HG03108 (cell line): ENCODE results near the gene TBX4.

Experiments used
- ATAC-seq: cut with Tn5 transposase; IDR thresholded peaks from one replicate; pipeline ENCODE4 v1.9.1; 2021; ENCODE audit warnings: moderate library complexity; ENCODE audit not compliant: unreplicated experiment

The TBX4 gene

DNA sequence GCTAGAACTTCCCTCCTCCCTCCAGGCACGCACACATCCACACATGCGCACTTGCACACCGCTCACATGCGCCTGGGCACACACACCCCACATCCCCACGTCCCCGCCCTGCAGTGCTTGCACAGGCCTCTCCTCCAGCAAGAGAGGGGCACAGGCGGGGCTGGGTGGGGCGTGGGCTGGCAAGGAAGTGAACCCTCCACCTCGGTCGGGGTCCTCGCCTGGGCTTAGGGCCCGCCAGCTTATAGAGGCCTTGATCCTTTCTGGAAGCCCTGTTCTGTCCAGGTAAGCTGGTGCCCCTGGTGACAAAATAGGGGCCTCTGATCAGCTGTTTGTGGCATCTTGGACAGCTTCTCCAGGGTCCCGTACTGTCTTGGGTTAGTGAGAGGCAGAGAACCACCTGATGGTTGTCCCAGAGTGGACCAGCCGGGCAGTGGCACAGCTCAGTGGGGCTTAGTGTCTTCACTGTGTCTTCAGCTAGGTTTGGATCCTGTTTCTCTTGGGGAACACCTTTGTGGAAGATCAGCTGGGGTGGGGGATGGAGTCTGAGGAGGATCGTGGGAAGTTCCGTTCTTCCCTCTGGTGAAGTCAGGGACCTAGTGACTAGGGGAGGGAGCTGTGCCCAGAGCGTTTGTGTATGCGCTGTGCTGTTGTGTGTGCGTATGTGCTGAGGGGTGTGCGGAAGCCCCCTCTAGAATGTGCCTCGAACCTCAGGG is 12.1 kb downstream of the TBX4 start:
- ATAC-seq = no peak

DNA sequence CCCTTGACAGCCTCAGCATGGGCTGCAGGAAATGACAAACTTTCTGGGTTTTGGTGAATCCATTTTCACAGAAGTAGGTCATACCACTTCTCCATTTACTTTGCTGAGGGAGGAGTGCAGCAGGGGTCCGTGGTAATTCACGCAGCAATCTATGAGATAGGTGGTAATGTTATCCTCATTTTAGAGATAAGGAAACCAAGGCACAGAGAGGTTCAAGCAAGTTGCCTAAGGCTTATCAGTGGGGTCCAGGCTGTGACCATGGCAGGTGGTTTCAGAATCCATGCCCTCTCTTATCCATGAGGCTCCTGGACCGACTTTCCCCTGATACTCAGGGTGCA is 12.6 kb downstream of the TBX4 start:
- ATAC-seq = no peak

DNA sequence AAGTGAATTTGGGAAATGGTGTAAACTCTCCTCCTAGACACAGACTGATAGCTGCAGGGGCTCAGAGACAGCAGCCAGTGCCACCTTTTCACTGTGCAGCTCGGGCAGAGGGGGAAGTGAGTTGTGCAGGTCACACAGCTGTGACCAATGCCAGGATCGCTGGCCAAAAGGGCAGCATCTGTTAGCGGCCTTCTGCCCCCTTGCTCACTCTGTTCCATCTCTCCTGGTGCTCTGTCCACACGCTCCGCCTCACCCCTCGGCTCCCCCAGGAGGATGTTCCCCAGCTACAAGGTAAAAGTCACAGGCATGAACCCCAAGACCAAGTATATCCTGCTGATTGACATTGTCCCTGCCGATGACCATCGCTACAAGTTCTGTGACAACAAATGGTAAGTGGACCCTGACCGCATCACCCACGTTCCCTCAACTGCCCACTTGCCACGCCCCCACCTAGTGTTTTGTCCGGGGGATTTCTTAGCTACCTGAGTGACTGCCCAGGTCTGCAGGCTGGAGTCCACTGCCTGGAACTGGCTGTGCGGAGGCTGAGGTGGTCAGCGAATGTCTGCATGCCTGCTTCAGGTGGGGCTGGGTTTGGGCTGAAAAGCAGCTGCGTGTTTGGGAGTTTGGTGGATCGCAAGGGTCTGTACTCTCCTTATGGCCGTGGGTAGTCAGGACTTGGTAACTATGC is 13.5 kb downstream of the TBX4 start:
- no peak for ATAC-seq

DNA sequence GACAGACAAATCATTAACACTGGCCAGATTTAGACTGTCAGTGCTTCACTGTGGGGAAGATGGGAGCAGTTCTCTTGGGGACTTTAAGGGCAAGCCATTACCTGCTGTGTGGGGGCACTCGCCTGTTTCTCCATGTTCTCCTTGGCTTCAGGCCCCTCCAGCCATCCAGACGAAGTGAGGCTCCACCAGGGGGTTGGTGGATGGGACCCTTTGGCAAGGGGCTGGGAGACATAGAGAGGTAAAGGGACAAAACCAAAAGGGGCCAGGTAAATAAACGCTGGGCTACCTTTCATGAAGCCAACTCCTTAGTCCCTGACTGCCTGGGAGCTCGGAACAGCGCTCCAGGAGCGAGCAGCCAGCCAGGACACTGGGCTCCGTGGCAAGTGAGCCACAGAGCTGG is 14.0 kb downstream of the TBX4 start:
- ATAC-seq = no peak

DNA sequence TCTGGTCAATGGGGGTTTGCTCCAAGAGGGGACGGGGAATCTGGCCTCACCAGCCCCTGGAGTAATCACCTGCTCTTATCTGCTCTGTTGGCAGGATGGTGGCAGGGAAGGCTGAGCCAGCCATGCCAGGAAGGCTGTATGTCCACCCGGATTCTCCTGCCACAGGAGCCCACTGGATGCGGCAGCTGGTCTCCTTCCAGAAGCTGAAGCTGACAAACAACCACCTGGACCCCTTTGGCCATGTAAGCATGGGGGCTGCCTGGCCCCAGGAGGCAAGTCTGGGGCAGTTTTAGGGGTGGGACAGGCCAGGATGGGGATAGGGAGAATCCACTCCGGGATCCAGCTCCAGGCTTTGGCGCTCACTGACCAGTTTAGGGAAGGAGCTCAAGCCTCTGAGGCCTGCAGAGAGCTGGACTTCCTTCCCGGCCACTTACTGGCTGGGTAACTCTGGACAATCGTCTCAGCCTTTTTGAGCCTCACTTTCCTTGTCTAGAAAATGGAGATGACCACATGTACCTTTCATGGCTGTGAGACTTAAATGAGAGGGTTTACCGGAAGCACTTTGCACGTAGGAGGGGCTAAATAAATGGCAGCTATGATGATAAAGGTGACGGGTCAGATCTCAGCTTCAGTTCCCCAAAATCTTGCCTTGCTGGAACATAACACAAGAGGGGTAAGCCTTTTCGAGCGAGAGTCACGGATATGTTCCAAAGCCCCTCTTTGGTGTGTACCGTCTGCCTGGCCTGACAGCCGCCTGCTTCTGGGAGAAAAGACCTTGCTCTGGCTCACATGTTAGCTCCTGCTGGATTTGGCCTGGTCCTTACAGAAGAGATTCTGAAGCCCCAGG is 15.4 kb downstream of the TBX4 start:
- ATAC-seq = no peak

DNA sequence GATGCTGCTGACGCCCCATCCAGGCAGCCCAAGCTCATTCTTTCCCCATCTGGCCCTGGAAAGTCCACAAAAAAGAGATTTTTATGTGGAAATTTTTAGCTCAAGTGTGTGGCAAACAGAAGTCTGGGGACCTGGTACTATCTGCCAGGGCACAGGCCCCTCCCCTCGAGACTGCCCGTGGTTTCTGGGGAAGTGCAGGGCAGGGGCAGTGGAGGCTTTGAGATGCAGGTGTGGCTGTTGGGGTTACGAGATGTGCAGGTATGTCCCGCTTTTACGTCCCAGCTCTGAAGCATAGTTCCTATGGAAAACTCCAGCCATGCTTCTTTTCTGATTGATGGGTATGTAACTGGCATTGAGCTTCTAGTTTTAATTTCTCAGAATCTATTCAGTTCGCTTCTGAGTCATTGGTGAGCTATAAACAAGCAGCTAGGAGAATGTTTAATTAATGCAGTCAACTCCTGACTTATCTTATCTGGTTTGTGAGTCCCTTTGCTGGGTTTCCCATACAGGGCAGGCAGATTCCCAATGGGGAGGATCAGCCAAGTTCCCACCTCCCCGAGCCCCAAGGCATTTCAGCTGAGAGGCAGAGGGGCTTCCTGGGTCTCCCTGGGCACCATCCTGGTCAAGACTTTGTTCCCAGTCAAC is 16.2 kb downstream of the TBX4 start:
- ATAC-seq = no peak

DNA sequence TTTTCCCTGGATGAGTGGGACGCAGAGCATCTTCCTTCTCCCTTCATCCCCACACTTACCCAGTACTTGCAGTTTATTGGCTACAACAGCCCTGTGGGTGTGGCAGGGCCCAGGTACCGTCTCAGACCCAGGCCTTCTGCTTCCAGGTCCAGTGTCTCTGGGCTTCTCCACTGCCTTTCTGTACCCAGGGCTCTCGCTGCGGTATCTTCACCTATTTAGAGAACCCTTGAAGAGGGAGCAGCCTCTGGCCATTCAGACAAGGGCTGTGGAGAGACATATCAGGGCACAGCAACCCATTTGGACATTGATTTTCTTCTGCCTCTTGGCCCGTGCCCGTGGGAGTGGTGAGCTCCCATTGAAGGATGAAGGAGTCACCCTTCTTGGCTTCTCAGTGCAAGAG is 17.3 kb downstream of the TBX4 start:
- no peak for ATAC-seq

DNA sequence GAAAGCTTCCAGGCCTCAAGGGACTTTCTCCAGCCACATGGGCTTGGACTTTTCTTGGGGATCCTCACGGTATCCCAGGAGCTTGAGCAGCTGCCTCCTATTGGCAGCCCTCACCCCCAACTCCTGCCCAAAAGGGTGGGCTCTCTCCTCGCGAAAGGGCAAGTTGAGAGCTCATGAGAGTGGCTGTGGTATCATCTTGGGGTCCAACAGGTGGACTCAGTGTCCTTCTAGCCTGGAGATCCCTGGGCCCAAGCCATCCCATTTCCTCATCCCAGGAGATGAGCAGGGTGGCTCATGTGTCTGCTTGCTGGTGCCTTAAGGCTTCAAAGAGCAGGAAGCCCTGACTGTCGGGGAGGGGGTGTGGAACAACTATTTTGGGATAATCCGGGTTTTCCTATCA is 17.7 kb downstream of the TBX4 start:
- ATAC-seq = no peak

DNA sequence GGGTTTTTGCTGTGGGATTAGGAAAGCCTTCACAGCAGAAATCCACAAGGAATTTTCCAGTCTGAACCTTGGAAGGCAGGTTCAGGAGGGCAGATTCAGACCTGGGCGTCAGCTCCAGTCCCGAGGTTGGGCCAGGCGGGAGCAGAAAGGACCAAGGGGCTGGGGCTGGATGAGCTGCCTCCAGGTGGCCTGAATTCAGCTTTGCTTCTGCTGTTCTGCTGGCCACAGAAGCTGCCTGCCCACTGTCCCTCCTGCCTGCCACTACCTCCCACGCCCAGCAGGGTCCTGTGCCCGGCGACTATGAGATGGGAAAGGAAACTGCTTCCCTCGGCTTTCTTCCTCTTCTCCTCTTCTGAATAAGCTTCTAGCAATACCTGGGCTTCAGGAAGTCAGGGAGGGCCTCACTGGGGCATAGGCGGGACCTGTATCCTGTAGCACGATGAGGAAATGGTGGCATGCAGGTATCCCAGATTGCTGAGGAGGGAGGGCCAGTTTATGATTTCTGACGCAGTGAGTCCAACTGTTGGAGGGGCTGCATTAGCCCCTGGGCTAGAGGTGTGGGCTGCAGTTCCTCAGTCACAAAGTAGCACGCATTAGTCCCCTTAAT is 18.4 kb downstream of the TBX4 start:
- ATAC-seq = no peak

DNA sequence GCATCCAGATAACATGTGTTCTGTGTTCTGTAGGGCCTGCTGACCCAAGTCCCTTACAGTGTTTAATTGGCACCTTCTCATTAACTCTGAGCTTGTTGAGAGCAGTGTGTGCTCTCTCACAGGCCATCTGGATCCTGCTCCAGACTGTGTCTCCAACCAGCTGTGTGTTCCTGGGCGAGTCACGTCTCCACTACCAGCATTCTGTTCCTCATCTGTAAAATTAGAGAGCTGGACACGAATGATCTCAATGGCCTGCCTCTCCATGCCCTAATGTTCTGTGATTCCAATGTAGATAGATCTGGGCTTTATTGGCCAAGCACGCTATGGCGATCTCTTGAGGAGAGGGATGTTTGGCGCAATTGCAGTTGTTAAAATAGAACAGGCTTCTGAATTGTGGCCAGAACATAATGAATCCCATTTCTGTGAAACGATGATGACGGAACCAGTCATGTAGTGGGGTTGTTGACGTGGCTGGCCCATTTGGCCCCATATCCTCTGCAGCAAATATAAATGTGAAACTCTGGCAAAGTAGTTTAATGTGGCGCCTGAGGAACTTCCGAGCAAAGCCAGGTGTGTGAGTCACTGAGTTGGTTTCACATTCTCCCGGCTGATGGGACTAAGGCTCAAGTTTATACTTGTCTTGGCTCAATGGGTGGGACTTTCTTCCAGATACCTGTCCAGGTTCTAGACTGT is 22.2 kb downstream of the TBX4 start:
- ATAC-seq = no peak

DNA sequence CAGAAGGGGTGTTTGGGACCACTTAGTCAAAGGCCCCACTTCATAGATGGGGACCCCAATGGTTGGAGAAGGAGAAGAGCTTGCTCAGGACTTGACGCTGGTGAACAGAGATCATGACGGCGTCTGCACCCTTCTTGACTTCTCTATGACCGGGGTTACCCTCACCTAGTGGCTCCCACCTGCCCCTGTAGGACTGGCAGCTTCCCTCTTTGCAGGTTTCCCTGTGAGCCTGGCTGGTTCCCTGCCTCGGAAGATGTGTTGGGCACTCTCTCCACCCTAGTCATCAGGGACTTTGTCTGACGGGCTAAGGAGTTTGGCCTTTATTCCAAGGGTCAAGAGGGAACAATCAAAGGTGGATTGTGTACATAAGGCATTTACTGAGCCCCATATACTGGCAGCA is 22.7 kb downstream of the TBX4 start:
- ATAC-seq = no peak

DNA sequence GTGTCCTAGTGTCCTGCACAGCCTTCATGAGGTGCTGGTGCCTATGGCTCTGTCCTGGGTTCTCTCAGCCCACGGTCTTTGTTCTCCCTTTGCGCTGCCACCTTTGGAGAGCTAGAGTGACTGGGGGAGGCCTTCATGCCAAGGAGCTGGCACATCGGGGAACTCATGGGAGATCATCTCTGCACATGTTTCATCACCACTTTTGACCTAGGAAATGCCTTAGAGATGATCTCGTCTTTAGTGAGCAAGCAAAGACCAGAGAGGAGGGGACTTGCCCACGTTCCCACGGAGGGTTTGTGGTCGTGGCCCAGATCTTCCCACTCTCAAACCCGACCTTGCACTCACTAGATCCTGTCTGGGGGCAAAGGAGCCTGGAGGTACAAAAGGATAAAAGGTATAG is 23.5 kb downstream of the TBX4 start:
- no peak for ATAC-seq

DNA sequence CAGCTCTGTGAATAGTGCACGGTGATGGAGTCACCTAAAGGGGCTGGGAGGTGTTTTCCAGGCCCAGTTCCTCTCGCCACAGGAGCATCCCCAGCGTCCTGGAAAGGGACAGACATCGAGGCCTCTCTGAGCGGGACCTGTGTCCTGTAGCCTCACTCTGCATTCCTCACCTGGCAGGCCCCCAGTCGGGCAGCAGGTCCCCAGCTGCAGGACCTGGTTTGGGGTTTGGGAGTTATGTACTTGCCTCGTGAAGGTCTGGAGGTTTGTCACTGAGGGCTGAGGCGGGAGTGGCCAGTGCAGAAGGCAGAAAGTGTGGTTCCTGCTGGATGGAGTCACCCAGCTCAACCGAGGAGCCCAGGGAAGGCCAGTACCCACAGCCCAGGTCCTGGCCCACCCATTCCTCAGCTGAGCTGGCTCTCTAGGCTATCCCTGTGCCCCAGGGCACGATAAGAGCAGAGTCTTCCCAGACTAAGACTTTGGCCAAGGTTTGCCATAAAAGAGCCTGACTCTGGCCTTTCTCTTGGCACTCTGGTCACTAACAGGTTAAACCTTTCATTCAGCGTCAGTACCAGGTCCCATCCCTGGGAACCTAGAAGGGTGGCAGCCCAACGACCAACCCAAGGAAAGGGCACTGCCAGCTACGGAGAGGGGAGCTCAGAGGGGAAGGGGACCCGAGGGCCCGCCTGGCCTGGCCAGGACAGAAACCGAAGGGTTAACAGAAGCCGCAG is 24.4 kb downstream of the TBX4 start:
- ATAC-seq = no peak

DNA sequence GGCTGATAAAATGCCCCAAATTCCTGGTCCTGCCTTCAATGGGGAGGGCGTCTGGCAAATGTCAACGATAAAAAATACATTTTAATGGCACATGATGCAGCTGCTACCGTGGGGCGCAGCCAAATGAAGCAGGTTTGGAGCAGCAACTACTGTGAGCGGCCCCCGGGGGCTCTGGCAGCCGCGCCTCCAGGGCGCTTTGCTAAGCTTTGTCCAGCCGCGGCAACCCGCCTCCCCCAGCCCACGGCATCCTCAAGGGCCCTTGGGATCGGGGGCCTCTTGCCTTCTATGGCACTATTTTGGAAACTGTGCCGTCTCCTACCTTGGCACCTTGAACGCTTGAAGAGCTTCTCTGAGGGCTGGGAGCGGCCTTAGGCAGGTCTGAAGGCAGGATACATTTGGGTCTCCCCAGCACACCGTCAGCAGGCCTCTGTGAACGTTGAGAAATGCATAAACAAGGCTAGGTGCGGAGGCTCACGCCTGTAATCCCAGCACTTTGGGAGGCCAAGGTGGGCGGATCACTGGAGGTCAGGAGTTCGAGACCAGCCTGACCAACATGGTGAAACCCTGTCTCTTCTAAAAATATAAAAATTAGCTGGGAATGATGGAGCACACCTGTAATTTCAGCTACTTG is 25.1 kb downstream of the TBX4 start:
- ATAC-seq = no peak

DNA sequence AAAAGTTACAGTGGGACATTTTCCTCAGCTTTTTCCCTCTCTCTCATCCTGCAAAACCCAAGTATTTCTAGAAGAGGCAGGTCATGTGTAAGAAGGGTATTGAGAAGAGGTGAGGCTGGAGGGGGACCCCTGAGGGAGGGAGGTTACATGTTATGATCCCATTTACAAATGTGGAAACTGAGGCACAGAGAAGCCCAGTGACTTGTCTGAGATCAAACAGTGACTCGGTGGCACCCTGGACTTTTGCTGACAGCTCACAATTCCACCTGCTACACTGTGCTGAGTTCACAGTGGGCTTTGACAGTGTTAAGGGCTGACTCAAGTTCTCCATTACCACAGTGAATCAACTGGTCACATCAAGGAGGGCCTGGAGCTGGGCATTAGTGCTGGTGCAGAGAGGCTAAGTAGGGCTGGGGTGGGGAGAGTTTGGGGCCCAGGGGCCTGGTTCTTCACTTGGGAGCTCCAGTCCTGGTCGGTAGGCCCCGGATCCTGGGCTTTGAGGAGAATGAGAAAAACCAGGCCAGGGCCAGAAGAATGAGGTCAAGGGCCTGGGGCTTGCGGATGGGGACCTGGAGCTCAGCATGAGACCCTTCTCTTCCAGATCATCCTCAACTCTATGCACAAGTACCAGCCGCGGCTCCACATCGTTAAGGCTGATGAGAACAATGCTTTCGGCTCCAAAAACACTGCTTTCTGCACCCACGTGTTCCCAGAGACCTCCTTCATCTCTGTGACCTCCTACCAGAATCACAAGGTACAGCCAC is 26.0 kb downstream of the TBX4 start:
- ATAC-seq = no peak

DNA sequence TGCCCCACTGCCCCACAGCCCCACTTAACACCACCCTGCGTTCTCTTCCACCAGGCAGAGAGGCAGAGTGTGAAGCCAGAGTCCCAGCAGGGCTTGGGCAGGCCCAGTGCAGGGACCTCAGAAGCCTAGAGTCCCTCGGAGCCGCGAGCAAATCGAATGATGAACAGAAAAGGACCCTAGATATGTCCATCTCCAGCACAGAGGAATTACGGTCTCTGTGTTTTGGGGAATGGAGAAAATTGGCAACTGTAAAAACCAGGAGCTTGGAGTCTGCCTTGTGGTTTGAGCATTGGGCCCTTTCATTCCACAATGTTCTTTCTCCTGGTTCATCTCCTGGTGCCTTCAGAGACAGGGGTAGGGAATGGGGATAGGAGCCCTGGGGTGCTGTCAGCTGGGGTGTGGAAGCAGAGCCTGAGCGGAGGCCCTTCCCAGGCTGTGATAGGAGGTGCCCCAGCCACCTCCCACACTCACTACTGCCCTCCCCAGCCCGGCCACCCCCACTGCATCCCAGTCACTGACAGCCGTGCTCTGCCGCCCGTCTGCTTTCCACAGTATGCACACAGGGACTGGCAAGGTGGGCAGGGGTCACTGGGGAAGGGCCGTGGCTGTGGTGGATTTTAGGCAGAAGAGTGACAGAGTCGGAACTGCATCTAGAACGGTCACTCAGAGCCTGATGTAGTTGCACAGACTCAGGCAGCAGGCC is 26.7 kb downstream of the TBX4 start:
- ATAC-seq = no peak

DNA sequence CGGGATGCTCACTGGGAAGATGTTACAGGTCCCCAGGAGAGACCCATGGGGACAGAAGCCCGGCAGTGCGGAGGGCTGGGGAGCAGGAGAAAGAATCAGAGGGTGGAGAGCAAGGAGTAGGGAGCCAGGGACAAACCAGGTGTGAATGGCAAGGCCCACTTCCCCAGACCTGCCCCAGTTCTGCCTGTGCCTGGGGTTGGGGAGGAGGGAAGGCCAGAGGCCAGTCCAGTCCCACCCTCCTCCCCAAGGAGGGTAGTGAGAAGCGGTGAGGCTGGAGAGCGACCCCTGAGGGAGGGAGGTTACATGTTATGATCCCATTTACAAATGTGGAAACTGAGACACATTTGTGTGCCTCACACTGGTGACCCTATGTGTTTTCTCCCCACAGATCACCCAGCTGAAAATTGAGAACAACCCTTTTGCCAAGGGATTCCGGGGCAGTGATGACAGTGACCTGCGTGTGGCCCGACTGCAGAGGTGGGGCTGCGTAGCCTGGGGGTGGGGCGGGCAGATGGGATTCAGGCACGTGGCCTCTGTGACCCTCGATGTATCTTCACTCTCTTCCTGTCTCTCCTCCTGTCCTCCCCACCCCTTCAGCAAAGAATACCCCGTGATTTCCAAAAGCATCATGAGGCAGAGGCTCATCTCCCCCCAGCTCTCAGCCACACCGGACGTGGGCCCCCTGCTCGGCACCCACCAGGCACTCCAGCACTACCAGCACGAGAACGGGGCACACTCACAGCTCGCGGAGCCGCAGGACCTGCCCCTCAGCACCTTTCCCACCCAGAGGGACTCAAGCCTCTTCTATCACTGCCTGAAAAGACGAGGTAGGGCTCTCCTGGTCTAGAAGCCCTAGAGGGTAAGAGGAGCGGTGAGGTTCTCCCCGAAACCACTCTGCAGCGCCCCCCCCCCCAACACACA is 27.5 kb downstream of the TBX4 start:
- ATAC-seq = no peak
